Activated naive CD8-positive, alpha-beta T cell treated with anti-CD3 and anti-CD28 coated beads, Interleukin-2, amount 50 U/mL, for 24 hours (primary cell): ENCODE results near the gene DNAH8.

Source experiments
- ATAC-seq: fragments of 150-1000 bp; cut with Tn5 transposase; one replicate; pipeline ENCODE4 v1.10.0; 2021
- DNase-seq: peaks from one replicate; pipeline ENCODE4 v3.0.0; 2021
- H3K27ac Mint-ChIP-seq: one replicate; pipeline ENCODE4 v1.8.0; 2021; ENCODE audit warnings: mild to moderate bottlenecking, mixed read lengths
- H3K27me3 Mint-ChIP-seq: one replicate; pipeline ENCODE4 v1.8.0; 2021; ENCODE audit warnings: mixed read lengths
- H3K36me3 Mint-ChIP-seq: one replicate; pipeline ENCODE4 v1.8.0; 2021; ENCODE audit warnings: low read depth, mixed read lengths
- H3K4me1 Mint-ChIP-seq: one replicate; pipeline ENCODE4 v1.8.0; 2021; ENCODE audit warnings: mixed read lengths
- H3K4me3 Mint-ChIP-seq: one replicate; pipeline ENCODE4 v1.8.0; 2021; ENCODE audit warnings: mild to moderate bottlenecking, moderate library complexity, mixed read lengths
- H3K9me3 Mint-ChIP-seq: one replicate; pipeline ENCODE4 v1.8.0; 2021; ENCODE audit warnings: mixed read lengths

Gene DNAH8

DNA sequence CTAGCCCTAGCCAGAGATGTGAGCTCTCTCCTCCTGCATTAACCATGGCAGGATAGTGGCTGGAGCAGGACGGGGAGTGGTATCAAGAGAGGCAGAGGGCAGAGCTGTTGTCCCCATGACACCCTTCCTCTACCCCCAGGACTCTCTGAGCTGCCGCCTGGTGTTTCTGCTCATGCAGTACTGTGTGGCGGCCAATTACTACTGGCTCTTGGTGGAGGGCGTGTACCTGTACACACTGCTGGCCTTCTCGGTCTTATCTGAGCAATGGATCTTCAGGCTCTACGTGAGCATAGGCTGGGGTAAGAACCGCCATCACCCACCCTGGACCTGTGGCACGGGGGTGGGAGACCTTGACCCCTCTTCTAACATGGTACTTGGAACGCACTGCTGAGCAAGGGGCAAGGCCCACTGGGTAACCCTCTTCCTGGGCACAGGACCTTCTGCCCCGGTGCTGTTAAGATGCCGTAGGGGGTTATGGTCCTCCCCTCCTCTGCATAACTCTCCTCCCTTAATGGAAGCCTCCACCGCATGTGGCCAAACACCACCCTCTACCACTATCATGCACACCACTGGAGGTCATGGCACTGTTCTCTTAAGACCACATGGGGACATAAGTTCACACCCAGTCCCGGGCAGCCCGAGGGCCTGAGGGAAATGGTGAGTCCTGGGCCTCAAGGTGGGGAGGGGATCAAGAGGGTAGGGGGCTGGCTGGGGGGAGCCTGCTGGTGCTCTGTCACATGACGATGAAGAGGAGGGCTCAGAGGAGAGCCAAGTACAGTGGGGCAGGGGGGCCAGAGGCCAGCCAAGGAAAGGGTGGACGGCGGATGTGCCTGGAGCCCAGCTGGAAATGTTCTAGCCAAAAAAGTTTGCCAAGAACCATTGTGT is 358.6 kb downstream of the DNAH8 start:
- Mint-ChIP-seq H3K27ac (no peak overlapping the region), H3K36me3 (no peaks in the 10 kb centered on the region), H3K27me3 (peaks cover 12% of the 10 kb centered on the region), H3K4me1 (peaks cover 8% of the 10 kb centered on the region), H3K4me3 (no peak overlapping the region), H3K9me3 (no peaks in the 10 kb centered on the region)
- no peak for ATAC-seq
- no peak for DNase-seq

- H3K4me1 Mint-ChIP-seq, result peaks cover 8% of the 10 kb centered on the region
- H3K27ac Mint-ChIP-seq, result no peak overlapping the region
- no peak overlapping the region for H3K4me3 Mint-ChIP-seq
- H3K27me3 Mint-ChIP-seq, result peaks cover 8% of the 10 kb centered on the region
- ATAC-seq (no peak), DNase-seq (no peak)
- H3K36me3 Mint-ChIP-seq, result no peaks in the 10 kb centered on the region
- H3K9me3 Mint-ChIP-seq, result no peaks in the 10 kb centered on the region
These were observed 359.4 kb downstream of the DNAH8 start for GRCh38 chr6:39074486-39074885.

DNA sequence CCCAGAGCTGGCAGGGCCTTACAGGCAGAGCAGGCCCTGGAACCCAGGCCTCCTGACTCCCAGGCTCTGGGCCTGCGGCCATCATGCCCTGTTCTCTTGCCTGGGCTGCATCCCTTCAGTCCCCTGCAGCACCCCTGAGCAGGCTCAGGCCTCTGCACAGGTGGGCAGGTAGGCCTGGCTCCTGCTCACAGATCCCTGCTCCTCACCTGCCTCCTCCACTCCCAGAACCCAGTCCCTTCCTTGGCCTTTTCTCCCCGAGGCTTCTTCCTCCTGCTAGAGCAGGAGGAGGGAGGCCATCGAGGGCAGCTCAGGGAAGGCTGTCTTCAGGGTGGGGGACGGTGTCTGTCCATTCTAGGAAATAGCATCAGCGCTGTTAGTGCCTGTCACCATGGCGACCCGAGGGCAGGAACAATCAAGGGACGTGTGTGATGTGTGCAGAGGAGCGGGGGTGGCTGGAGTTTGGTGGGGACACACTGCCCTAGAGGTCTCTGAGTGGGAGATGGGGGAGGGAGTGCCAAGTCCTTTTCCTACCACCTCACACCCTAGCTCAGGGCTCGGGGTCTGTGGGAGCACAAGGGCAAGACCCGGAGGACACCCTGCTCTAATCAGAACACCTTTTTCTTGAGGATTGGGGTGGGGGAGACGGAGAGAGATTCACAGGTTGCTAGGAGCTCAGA is 360.0 kb downstream of the DNAH8 start:
- H3K27me3 Mint-ChIP-seq, result peaks cover 8% of the 10 kb centered on the region
- DNase-seq (no peak), ATAC-seq (no peak)
- no peak overlapping the region for H3K27ac Mint-ChIP-seq
- H3K9me3 Mint-ChIP-seq, result no peaks in the 10 kb centered on the region
- peaks cover 8% of the 10 kb centered on the region for H3K4me1 Mint-ChIP-seq
- no peak overlapping the region for H3K4me3 Mint-ChIP-seq
- no peaks in the 10 kb centered on the region for H3K36me3 Mint-ChIP-seq

- Mint-ChIP-seq H3K36me3 (no peaks in the 10 kb centered on the region), H3K9me3 (no peaks in the 10 kb centered on the region), H3K4me1 (peaks cover 8% of the 10 kb centered on the region), H3K27ac (no peak overlapping the region), H3K4me3 (no peak overlapping the region), H3K27me3 (peaks cover 3% of the 10 kb centered on the region)
- no peak for DNase-seq
- no peak for ATAC-seq
These were observed 360.9 kb downstream of the DNAH8 start for GRCh38 chr6:39075807-39076622.

DNA sequence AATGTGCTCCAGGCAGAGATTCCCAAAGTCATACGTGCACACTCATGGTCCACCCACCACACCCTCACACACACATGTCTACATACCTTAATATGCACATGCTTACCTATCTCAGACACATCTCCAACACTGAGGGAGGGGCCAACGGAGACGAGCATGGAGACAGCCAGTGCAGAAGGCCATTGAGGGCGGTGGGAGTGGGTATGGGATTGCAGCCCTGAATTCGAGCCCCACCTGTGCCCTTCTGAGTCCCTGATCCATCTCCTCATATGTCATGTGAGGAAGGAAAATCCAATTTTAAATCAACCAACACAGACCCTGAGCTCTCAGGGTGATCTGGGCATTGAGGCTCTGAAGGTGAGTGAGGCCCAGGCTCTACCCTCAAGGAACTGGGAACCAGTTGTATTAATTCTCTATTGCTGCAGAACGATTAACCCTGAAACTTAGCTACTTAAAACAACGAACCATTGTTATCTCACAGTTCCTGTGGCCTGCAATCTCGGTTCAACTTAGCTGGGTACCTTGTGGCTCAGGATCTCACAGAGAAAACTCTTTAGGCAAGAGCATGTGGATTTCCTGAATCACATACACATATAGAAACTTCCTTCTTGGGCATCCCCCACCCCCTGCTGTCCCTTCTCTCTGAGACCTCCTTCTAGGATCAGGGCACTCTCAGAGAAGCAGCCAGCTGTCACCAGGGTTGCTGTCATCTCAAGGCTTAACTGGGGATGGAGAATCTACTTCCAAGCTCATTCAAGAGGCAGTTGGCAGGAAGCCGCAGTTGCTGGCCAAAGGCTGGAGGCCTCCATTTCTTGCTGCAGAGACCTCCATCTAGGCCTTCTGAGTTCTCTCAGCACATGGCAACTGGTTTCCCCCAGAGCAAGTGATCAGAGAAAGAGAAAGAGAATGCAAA is 361.8 kb downstream of the DNAH8 start:
- DNase-seq (no peak), ATAC-seq (no peak)
- H3K36me3 Mint-ChIP-seq, result no peaks in the 10 kb centered on the region
- peaks cover 8% of the 10 kb centered on the region for H3K4me1 Mint-ChIP-seq
- no peak overlapping the region for H3K27ac Mint-ChIP-seq
- no peaks in the 10 kb centered on the region for H3K9me3 Mint-ChIP-seq
- H3K27me3 Mint-ChIP-seq, result no peaks in the 10 kb centered on the region
- no peak overlapping the region for H3K4me3 Mint-ChIP-seq

GRCh38 chr6:39077882-39078594 is 362.9 kb downstream of the DNAH8 start:
- DNase-seq, result no peak
- Mint-ChIP-seq H3K27me3 (no peaks in the 10 kb centered on the region), H3K4me1 (peaks cover 8% of the 10 kb centered on the region), H3K4me3 (no peak overlapping the region), H3K36me3 (no peaks in the 10 kb centered on the region), H3K9me3 (no peaks in the 10 kb centered on the region), H3K27ac (no peak overlapping the region)
- ATAC-seq, result no peak

- peaks cover 3% of the 10 kb centered on the region for H3K27me3 Mint-ChIP-seq
- ATAC-seq, result no peak
- H3K27ac Mint-ChIP-seq, result no peak overlapping the region
- peaks cover 11% of the 10 kb centered on the region for H3K4me1 Mint-ChIP-seq
- DNase-seq, result no peak
- no peaks in the 10 kb centered on the region for H3K9me3 Mint-ChIP-seq
- no peaks in the 10 kb centered on the region for H3K36me3 Mint-ChIP-seq
- no peak overlapping the region for H3K4me3 Mint-ChIP-seq
These were observed 363.6 kb downstream of the DNAH8 start for GRCh38 chr6:39078695-39079094.

- ATAC-seq (no peak), DNase-seq (no peak)
- no peak overlapping the region for H3K27ac Mint-ChIP-seq
- peaks cover 13% of the 10 kb centered on the region for H3K4me1 Mint-ChIP-seq
- no peaks in the 10 kb centered on the region for H3K9me3 Mint-ChIP-seq
- no peak overlapping the region for H3K4me3 Mint-ChIP-seq
- peaks cover 5% of the 10 kb centered on the region for H3K27me3 Mint-ChIP-seq
- no peaks in the 10 kb centered on the region for H3K36me3 Mint-ChIP-seq
These were observed 364.4 kb downstream of the DNAH8 start for GRCh38 chr6:39079197-39080125.
